HepG2 (cell line): Measurements from ENCODE around the gene COL4A2.

Experiments
- FOSL1 ChIP-seq: sonication (generic); formaldehyde crosslinking; IDR thresholded peaks from 2 replicates; pipeline ENCODE4 v1.9.0; 2021; ENCODE audit warnings: missing genetic modification reagents, borderline replicate concordance
- SETDB1 ChIP-seq: sonication (generic); formaldehyde crosslinking; IDR thresholded peaks from 2 replicates; pipeline ENCODE4 v1.5.1; 2020; ENCODE audit warnings: missing genetic modification reagents, mild to moderate bottlenecking, borderline replicate concordance
- SMARCC2 ChIP-seq: fragments of 450-650 bp; IDR thresholded peaks from 2 replicates; pipeline ENCODE4 v1.6.1; 2017; ENCODE audit warnings: antibody characterized with exemption, mild to moderate bottlenecking
- U2AF1 ChIP-seq: fragments of 200-400 bp; formaldehyde crosslinking; optimal IDR thresholded peaks from 2 replicates; pipeline ENCODE3; 2017; ENCODE audit warnings: mild to moderate bottlenecking, low read depth, low read length
- ZEB1 ChIP-seq: IDR thresholded peaks from 2 replicates; pipeline ENCODE4 v1.6.1; 2012; ENCODE audit warnings: mild to moderate bottlenecking, low read depth, inconsistent platforms; ENCODE audit not compliant: insufficient replicate concordance
- TF ChIP-seq, protein P1 (sequence below): sonication (generic); formaldehyde crosslinking; conservative IDR thresholded peaks from 2 replicates; pipeline ENCODE4 v1.4.0; 2020; ENCODE audit warnings: missing genetic modification reagents

DNA sequence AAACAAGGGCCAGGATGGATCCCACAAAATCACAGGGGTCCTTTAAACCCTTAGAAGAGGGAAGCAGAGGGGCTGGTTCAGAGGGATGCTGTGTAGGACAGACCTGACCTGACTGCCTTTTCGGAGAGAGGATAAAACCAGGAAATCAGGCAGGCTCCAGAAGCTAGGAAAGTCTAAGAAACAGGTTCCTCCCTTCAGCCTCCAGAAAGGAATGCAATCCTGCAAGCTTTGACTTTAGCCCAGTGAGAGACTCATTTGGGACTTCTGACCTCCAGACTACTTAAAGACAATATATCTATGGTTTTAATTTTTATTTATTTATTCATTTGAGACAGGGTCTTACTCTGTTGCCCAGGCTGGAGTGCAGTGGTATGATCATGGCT, 249.1 kb downstream of the COL4A2 start:
- TF ChIP-seq SETDB1 (CRISPR knock-in tag), result no peak
- TF ChIP-seq SMARCC2, result no peak
- no peak for TF ChIP-seq FOSL1 (CRISPR knock-in tag)
- no peak for TF ChIP-seq ZEB1
- TF ChIP-seq, protein P1, sequence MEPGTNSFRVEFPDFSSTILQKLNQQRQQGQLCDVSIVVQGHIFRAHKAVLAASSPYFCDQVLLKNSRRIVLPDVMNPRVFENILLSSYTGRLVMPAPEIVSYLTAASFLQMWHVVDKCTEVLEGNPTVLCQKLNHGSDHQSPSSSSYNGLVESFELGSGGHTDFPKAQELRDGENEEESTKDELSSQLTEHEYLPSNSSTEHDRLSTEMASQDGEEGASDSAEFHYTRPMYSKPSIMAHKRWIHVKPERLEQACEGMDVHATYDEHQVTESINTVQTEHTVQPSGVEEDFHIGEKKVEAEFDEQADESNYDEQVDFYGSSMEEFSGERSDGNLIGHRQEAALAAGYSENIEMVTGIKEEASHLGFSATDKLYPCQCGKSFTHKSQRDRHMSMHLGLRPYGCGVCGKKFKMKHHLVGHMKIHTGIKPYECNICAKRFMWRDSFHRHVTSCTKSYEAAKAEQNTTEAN (CRISPR knock-in tag), result no peak
- no peak for TF ChIP-seq U2AF1
